ENCODE data around the gene ADSS1. TPM values are rescaled to one million over a fixed set of nuclear protein-coding genes. Genes with fewer than 3 reads are reported as not detected.
A peak's percentile ranks its signal among the peaks of the same experiment; 100 is the strongest.

Gene ADSS1
- total and polyA plus RNA-seq, 2 experiments from 2014 or later, result 3.8 to 7.6 TPM

- no peaks in the 10 kb centered on the region for H3K9me3 ChIP-seq (ENCODE audit: low read depth)
- H3K9me2 ChIP-seq (replicated peaks; ENCODE audit: insufficient read depth), result no peaks in the 10 kb centered on the region
- no peak overlapping the region for H3K4me3 ChIP-seq
- peak; percentile 67 for DNase-seq (ENCODE audit: low spot score)
- H4K20me1 ChIP-seq (ENCODE audit: insufficient read depth, poor library complexity, severe bottlenecking), result no peaks in the 10 kb centered on the region
- H3K4me2 ChIP-seq, result peak overlapping the region; percentile 99
- peaks cover 12% of the 10 kb centered on the region for H3K4me1 ChIP-seq (ENCODE audit: insufficient read depth)
- H3K27me3 ChIP-seq, result no peaks in the 10 kb centered on the region
- H3K79me2 ChIP-seq, result no peaks in the 10 kb centered on the region
- TF ChIP-seq EZH2phosphoT487 (IDR thresholded peaks at IDR 0.05; ENCODE audit: low read depth, severe bottlenecking, unreplicated experiment) (no peak), CTCF (IDR thresholded peaks at IDR 0.05; ENCODE audit: poor library complexity) (no peak), EZH2 (IDR thresholded peaks at IDR 0.05; ENCODE audit: borderline replicate concordance) (no peak)
- H3K36me3 ChIP-seq (replicated peaks; ENCODE audit: insufficient read depth, low read depth), result no peaks in the 10 kb centered on the region
- WGBS (ENCODE audit: low lambda C conversion rate, missing lambda C conversion rate), result 26% methylated on average over 22 of the region's 24 CpGs
- no peak overlapping the region for H2AFZ ChIP-seq
- H3K27ac ChIP-seq, result no peak overlapping the region
These were observed 1.1 kb downstream of the ADSS1 start for GRCh38 chr14:104724981-104725771.

GRCh38 chr14:104725772-104726548, 1.9 kb downstream of the ADSS1 start:
- H3K79me2 ChIP-seq, result no peaks in the 10 kb centered on the region
- TF ChIP-seq CTCF (IDR thresholded peaks at IDR 0.05; ENCODE audit: poor library complexity) (no peak), EZH2phosphoT487 (IDR thresholded peaks at IDR 0.05; ENCODE audit: low read depth, severe bottlenecking, unreplicated experiment) (no peak), EZH2 (IDR thresholded peaks at IDR 0.05; ENCODE audit: borderline replicate concordance) (no peak)
- no peak overlapping the region for H3K4me3 ChIP-seq
- no peaks in the 10 kb centered on the region for H3K9me2 ChIP-seq (replicated peaks; ENCODE audit: insufficient read depth)
- no peaks in the 10 kb centered on the region for H3K9me3 ChIP-seq (ENCODE audit: low read depth)
- no peaks in the 10 kb centered on the region for H3K36me3 ChIP-seq (replicated peaks; ENCODE audit: insufficient read depth, low read depth)
- no peaks in the 10 kb centered on the region for H4K20me1 ChIP-seq (ENCODE audit: insufficient read depth, poor library complexity, severe bottlenecking)
- no peak for DNase-seq (ENCODE audit: low spot score)
- H3K4me2 ChIP-seq, result peak overlapping the region; percentile 99
- peaks cover 12% of the 10 kb centered on the region for H3K4me1 ChIP-seq (ENCODE audit: insufficient read depth)
- 84% methylated on average over 22 of the region's 25 CpGs for WGBS (ENCODE audit: low lambda C conversion rate, missing lambda C conversion rate)
- no peak overlapping the region for H3K27ac ChIP-seq
- no peak overlapping the region for H2AFZ ChIP-seq
- no peaks in the 10 kb centered on the region for H3K27me3 ChIP-seq

GRCh38 chr14:104726600-104727451, 2.8 kb downstream of the ADSS1 start:
- Histone ChIP-seq H3K79me2 (no peaks in the 10 kb centered on the region), H3K9me3 (ENCODE audit: low read depth) (no peaks in the 10 kb centered on the region), H3K4me3 (no peak overlapping the region), H4K20me1 (ENCODE audit: insufficient read depth, poor library complexity, severe bottlenecking) (no peaks in the 10 kb centered on the region), H3K4me2 (no peak overlapping the region), H2AFZ (no peak overlapping the region), H3K27me3 (no peaks in the 10 kb centered on the region), H3K9me2 (replicated peaks; ENCODE audit: insufficient read depth) (no peaks in the 10 kb centered on the region), H3K4me1 (ENCODE audit: insufficient read depth) (peaks cover 12% of the 10 kb centered on the region), H3K27ac (no peak overlapping the region), H3K36me3 (replicated peaks; ENCODE audit: insufficient read depth, low read depth) (no peaks in the 10 kb centered on the region)
- no peak for TF ChIP-seq CTCF (IDR thresholded peaks at IDR 0.05; ENCODE audit: poor library complexity)
- TF ChIP-seq EZH2phosphoT487 (IDR thresholded peaks at IDR 0.05; ENCODE audit: low read depth, severe bottlenecking, unreplicated experiment), result no peak
- TF ChIP-seq EZH2 (IDR thresholded peaks at IDR 0.05; ENCODE audit: borderline replicate concordance), result no peak
- no peak for DNase-seq (ENCODE audit: low spot score)
- WGBS (ENCODE audit: low lambda C conversion rate, missing lambda C conversion rate), result 85% methylated on average over 21 of the region's 21 CpGs

Measured in hepatocyte (in vitro differentiated cells).